ENCODE data around the gene C2orf68. TPM values are rescaled to one million over a fixed set of nuclear protein-coding genes. Genes with fewer than 3 reads are reported as not detected.
A peak's percentile ranks its signal among the peaks of the same experiment; 100 is the strongest.

Gene C2orf68
- total and polyA plus RNA-seq, 4 donors = 7.6 to 20.9 (median 11.6) TPM

DNA sequence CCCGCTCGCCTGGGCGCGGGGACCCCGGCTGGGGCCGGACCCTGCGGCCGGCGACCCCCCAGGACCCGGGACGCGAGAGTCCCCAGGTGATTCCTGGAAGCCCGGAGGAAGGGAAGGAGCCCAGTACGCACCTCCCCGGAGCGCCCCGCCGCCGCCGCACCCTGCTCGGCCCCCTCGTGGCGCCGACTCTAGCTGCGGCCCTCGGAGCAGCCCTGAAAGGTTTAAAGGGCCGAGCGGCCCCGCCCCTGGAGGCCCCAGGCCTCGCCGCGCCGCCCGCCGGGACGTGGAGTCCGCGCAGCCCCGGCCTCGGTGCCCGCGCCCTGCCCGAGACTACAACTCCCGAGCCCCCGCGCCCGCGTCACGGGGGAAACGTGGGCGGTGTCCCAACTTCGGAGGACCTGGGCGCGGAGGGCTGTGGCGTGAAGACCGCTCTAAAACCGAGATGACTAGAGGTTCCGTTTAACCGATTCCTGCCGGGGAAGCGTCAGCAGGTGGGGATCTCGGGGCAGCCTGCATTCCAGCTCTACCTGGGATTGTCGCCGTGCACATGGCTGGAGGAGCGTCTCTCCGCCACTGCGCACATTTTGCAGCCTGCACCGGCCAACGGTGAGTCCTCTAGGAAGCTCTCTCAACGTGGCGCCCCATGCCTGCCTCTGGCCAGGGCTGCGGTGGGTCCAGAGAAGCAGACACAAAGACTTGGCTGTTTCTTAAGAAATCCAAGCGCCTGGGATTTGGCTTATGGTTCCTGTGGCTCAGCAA, 9.2 kb downstream of the C2orf68 start, which contains the start of gene TMEM150A:
TMEM150A (minus strand) TSS at position 223 of the 759 bp plus-strand sequence. CDS start 750 bp downstream, outside the sequence.
- Histone ChIP-seq H3K9ac (ENCODE audit: low read depth in 1 of 2, low read length in 2 of 2) (peak within 1 kb of the TSS; percentile 67 to 83), H3K4me3 (ENCODE audit: low read depth in 1 of 3, low read length in 3 of 3) (peak within 1 kb of the TSS; percentile 88 to 95 (median 95)), H3K27me3 (ENCODE audit: control insufficient read depth in 4 of 4, insufficient read depth in 4 of 4, low read length in 3 of 4) (no peaks in the 10 kb centered on the region), H3K4me1 (ENCODE audit: control insufficient read depth in 4 of 4, insufficient read depth in 4 of 4, low read length in 3 of 4) (peaks cover 9 to 58% (median 47%) of the 10 kb centered on the region in 4 donors), H3K9me3 (ENCODE audit: control insufficient read depth in 4 of 4, low read length in 3 of 4) (no peaks in the 10 kb centered on the region), H3K27ac (ENCODE audit: low read depth in 1 of 2, low read length in 2 of 2) (peak within 1 kb of the TSS; percentile 78 to 80), H3K36me3 (ENCODE audit: control insufficient read depth in 4 of 4, insufficient read depth in 3 of 4, low read depth in 1 of 4, low read length in 3 of 4) (peaks cover 0 to 12% (median 6%) of the 10 kb centered on the region in 4 donors)
- TF ChIP-seq HNF4A (conservative IDR thresholded peaks at IDR 0.05) = no peak
- TF ChIP-seq, protein P1, sequence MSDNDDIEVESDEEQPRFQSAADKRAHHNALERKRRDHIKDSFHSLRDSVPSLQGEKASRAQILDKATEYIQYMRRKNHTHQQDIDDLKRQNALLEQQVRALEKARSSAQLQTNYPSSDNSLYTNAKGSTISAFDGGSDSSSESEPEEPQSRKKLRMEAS (IDR thresholded peaks at IDR 0.05) = peak; percentile 49
- TF ChIP-seq, protein P2, sequence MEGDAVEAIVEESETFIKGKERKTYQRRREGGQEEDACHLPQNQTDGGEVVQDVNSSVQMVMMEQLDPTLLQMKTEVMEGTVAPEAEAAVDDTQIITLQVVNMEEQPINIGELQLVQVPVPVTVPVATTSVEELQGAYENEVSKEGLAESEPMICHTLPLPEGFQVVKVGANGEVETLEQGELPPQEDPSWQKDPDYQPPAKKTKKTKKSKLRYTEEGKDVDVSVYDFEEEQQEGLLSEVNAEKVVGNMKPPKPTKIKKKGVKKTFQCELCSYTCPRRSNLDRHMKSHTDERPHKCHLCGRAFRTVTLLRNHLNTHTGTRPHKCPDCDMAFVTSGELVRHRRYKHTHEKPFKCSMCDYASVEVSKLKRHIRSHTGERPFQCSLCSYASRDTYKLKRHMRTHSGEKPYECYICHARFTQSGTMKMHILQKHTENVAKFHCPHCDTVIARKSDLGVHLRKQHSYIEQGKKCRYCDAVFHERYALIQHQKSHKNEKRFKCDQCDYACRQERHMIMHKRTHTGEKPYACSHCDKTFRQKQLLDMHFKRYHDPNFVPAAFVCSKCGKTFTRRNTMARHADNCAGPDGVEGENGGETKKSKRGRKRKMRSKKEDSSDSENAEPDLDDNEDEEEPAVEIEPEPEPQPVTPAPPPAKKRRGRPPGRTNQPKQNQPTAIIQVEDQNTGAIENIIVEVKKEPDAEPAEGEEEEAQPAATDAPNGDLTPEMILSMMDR (IDR thresholded peaks at IDR 0.05; ENCODE audit: low read depth, low read length, missing input control) = peak; percentile 26
- TF ChIP-seq, protein P3, sequence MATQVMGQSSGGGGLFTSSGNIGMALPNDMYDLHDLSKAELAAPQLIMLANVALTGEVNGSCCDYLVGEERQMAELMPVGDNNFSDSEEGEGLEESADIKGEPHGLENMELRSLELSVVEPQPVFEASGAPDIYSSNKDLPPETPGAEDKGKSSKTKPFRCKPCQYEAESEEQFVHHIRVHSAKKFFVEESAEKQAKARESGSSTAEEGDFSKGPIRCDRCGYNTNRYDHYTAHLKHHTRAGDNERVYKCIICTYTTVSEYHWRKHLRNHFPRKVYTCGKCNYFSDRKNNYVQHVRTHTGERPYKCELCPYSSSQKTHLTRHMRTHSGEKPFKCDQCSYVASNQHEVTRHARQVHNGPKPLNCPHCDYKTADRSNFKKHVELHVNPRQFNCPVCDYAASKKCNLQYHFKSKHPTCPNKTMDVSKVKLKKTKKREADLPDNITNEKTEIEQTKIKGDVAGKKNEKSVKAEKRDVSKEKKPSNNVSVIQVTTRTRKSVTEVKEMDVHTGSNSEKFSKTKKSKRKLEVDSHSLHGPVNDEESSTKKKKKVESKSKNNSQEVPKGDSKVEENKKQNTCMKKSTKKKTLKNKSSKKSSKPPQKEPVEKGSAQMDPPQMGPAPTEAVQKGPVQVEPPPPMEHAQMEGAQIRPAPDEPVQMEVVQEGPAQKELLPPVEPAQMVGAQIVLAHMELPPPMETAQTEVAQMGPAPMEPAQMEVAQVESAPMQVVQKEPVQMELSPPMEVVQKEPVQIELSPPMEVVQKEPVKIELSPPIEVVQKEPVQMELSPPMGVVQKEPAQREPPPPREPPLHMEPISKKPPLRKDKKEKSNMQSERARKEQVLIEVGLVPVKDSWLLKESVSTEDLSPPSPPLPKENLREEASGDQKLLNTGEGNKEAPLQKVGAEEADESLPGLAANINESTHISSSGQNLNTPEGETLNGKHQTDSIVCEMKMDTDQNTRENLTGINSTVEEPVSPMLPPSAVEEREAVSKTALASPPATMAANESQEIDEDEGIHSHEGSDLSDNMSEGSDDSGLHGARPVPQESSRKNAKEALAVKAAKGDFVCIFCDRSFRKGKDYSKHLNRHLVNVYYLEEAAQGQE (IDR thresholded peaks at IDR 0.05) = peak; percentile 10
- TF ChIP-seq EGR1 (IDR thresholded peaks at IDR 0.05; ENCODE audit: low read depth in 2 of 2) = peak in 1 of 2 donors; percentile 66
- no peak for TF ChIP-seq RXRA (IDR thresholded peaks at IDR 0.05)
- no peak for TF ChIP-seq FOXA1 (IDR thresholded peaks at IDR 0.05)
- TF ChIP-seq RAD21 (IDR thresholded peaks at IDR 0.05) = peak in 1 of 2 donors; percentile 17
- WGBS = under 1% methylated on average over 73 of the region's 73 CpGs
- DNase-seq (ENCODE audit: low spot score) = peak; percentile 83

DNA sequence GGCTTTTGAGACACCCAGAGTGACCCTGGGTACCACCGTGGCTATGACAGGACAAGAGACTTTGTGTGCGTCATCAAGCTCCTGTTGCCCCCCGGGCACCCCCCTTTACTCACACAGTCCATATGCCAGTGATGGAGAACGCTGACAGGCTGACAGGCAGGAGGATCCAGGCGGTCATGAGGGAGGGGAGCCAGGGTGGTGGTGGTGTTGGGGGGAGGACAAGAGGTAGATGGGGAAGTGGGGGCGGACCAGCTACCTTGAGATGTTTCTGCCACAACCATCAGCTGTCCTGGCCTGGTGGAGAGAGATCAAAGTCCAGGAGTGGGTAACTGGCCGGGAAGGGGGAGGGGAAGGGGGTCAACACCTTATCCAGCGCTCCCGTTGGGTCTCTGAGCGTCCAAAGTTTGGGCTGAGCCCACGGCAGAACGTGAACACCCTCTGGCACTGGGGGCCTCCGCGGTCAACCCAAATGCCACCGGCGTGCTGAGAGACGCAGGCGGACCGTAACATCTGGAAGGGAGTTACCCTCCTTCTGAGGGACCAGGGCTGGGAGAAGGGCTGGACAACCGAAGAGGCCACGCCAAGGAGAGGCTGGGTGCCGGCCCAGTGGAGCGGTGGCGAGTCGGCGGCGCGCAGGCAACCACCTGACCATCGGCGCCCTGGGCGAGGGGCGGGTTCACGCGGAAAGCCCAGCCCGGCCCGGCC, 9.9 kb downstream of the C2orf68 start:
- no peak for DNase-seq (ENCODE audit: low spot score)
- Histone ChIP-seq H3K4me3 (ENCODE audit: low read depth in 1 of 3, low read length in 3 of 3) (peak overlapping the region; percentile 77 to 88 (median 82)), H3K9ac (ENCODE audit: low read depth in 1 of 2, low read length in 2 of 2) (peak overlapping the region; percentile 8 to 67), H3K36me3 (ENCODE audit: control insufficient read depth in 4 of 4, insufficient read depth in 3 of 4, low read depth in 1 of 4, low read length in 3 of 4) (peaks cover 3 to 16% (median 6%) of the 10 kb centered on the region in 4 donors), H3K9me3 (ENCODE audit: control insufficient read depth in 4 of 4, low read length in 3 of 4) (no peaks in the 10 kb centered on the region), H3K27me3 (ENCODE audit: control insufficient read depth in 4 of 4, insufficient read depth in 4 of 4, low read length in 3 of 4) (no peaks in the 10 kb centered on the region), H3K4me1 (ENCODE audit: control insufficient read depth in 4 of 4, insufficient read depth in 4 of 4, low read length in 3 of 4) (peaks cover 13 to 62% (median 52%) of the 10 kb centered on the region in 4 donors), H3K27ac (ENCODE audit: low read depth in 1 of 2, low read length in 2 of 2) (peak overlapping the region; percentile 78 to 80)
- 4% methylated on average over 36 of the region's 36 CpGs for WGBS
- TF ChIP-seq NR2F2 (IDR thresholded peaks at IDR 0.05) (no peak), YY1 (IDR thresholded peaks at IDR 0.05) (no peak), HNF4G (IDR thresholded peaks at IDR 0.05) (peak; percentile 49), RAD21 (IDR thresholded peaks at IDR 0.05) (no peak), HNF4A (conservative IDR thresholded peaks at IDR 0.05) (peak; percentile 74 to 80), GABPA (IDR thresholded peaks at IDR 0.05 in 1 of 2, conservative IDR thresholded peaks at IDR 0.05 in 1 of 2) (no peak), FOXA2 (IDR thresholded peaks at IDR 0.05) (no peak), JUND (IDR thresholded peaks at IDR 0.05) (no peak), RXRA (IDR thresholded peaks at IDR 0.05) (peak in 1 of 2 donors; percentile 25)
- TF ChIP-seq, protein P2 (IDR thresholded peaks at IDR 0.05; ENCODE audit: low read depth, low read length, missing input control) = no peak
- TF ChIP-seq, protein P3 (IDR thresholded peaks at IDR 0.05) = no peak

Measured in liver (tissue), 9 donors.